Measurements from ENCODE around the gene SASH1.

SASH1 gene

GRCh38 chr6:148543540-148543939 is 200.9 kb downstream of the SASH1 start:
- TF ChIP-seq, protein P1, sequence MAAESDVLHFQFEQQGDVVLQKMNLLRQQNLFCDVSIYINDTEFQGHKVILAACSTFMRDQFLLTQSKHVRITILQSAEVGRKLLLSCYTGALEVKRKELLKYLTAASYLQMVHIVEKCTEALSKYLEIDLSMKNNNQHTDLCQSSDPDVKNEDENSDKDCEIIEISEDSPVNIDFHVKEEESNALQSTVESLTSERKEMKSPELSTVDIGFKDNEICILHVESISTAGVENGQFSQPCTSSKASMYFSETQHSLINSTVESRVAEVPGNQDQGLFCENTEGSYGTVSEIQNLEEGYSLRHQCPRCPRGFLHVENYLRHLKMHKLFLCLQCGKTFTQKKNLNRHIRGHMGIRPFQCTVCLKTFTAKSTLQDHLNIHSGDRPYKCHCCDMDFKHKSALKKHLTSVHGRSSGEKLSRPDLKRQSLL (tag by site-specific recombination; IDR thresholded peaks at IDR 0.05), result no peak
- TF ChIP-seq ZNF23 (tag by site-specific recombination; IDR thresholded peaks at IDR 0.05; ENCODE audit: borderline replicate concordance) (no peak), GLI2 (tag by site-specific recombination; IDR thresholded peaks at IDR 0.05; ENCODE audit: borderline replicate concordance, low read depth) (no peak), AEBP2 (tag by site-specific recombination; IDR thresholded peaks at IDR 0.05; ENCODE audit: borderline replicate concordance) (no peak), ZNF26 (tag by site-specific recombination; IDR thresholded peaks at IDR 0.05) (no peak)
- H3K27ac ChIP-seq (ENCODE audit: extremely low read depth, low read depth, low read length), result no peak overlapping the region
- H3K4me1 ChIP-seq (ENCODE audit: control insufficient read depth, insufficient read depth, low read length), result no peaks in the 10 kb centered on the region
- no peaks in the 10 kb centered on the region for H3K9me3 ChIP-seq (ENCODE audit: control insufficient read depth, insufficient read depth, low read depth, low read length)
- peaks cover 0 to 91% of the 10 kb centered on the region in 2 experiments; a peak in 2 of 3 replicates for H3K36me3 ChIP-seq (ENCODE audit: control insufficient read depth in 2 of 2, insufficient read depth in 1 of 2, low read length in 2 of 2)
- H3K4me3 ChIP-seq (ENCODE audit: low read depth, low read length), result no peak overlapping the region
- POLR2A ChIA-PET, result no interaction called here
- CTCF ChIA-PET, result interaction anchor here (0.5 to 1.3 kb wide), 3 partner anchors 16 to 892 kb away, joined by 3 to 7 read pairs (median 3); no protein-coding TSS in a partner anchor

DNA sequence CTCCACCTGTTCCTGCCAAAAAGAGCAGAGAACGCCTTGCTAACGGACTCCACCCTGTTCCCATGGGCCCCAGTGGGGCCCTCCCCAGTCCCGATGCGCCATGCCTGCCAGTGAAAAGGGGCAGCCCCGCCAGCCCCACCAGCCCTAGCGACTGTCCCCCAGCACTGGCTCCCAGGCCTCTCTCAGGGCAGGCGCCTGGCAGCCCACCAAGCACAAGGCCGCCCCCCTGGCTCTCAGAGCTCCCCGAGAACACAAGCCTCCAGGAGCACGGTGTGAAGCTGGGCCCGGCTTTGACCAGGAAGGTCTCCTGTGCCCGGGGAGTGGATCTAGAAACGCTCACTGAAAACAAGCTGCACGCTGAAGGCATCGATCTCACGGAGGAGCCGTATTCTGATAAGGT is 201.8 kb downstream of the SASH1 start:
- POLR2A ChIA-PET, result no interaction called here
- TF ChIP-seq ZXDB (tag by site-specific recombination; IDR thresholded peaks at IDR 0.05), result no peak
- no peak for TF ChIP-seq ZNF510 (tag by site-specific recombination; IDR thresholded peaks at IDR 0.05; ENCODE audit: insufficient replicate concordance)
- TF ChIP-seq ZNF596 (tag by site-specific recombination; IDR thresholded peaks at IDR 0.05), result no peak
- no peak for TF ChIP-seq ZNF776 (tag by site-specific recombination; IDR thresholded peaks at IDR 0.05; ENCODE audit: borderline replicate concordance)
- no peak for TF ChIP-seq ZNF521 (tag by site-specific recombination; IDR thresholded peaks at IDR 0.05)
- no peak for TF ChIP-seq ZNF610 (tag by site-specific recombination; IDR thresholded peaks at IDR 0.05; ENCODE audit: borderline replicate concordance)
- TF ChIP-seq ZNF623 (tag by site-specific recombination; IDR thresholded peaks at IDR 0.05), result no peak
- no peak for TF ChIP-seq HOXD13 (CRISPR knock-in tag; IDR thresholded peaks at IDR 0.05; ENCODE audit: borderline replicate concordance)
- TF ChIP-seq ZNF701 (tag by site-specific recombination; IDR thresholded peaks at IDR 0.05), result no peak
- TF ChIP-seq ZNF169 (tag by site-specific recombination; IDR thresholded peaks at IDR 0.05), result no peak
- Histone ChIP-seq H3K36me3 (ENCODE audit: control insufficient read depth in 2 of 2, insufficient read depth in 1 of 2, low read length in 2 of 2) (peaks cover 0 to 94% of the 10 kb centered on the region in 2 experiments; a peak in 2 of 3 replicates), H3K4me1 (ENCODE audit: control insufficient read depth, insufficient read depth, low read length) (no peaks in the 10 kb centered on the region), H3K27ac (ENCODE audit: extremely low read depth, low read depth, low read length) (no peak overlapping the region), H3K9me3 (ENCODE audit: control insufficient read depth, insufficient read depth, low read depth, low read length) (no peaks in the 10 kb centered on the region), H3K4me3 (ENCODE audit: low read depth, low read length) (no peak overlapping the region)
- CTCF ChIA-PET, result no interaction called here

DNA sequence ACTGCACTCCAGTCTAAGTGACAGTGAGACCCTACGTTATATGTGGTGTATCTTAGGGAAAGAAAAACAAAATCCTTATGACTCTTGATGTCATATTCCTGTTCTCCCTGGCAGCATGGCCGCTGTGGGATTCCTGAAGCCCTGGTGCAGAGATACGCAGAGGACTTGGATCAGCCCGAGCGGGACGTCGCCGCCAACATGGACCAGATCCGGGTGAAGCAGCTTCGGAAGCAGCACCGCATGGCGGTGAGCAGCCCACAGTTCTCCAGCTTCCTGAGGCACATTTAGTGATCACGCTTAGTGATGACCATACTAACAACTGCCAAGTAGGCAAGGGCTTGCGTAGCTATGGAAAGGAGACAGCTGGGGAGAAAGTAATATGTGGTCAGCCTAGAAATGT is 203.3 kb downstream of the SASH1 start:
- Histone ChIP-seq H3K4me3 (ENCODE audit: low read depth, low read length) (no peak overlapping the region), H3K27ac (ENCODE audit: extremely low read depth, low read depth, low read length) (no peak overlapping the region), H3K36me3 (ENCODE audit: control insufficient read depth in 2 of 2, insufficient read depth in 1 of 2, low read length in 2 of 2) (peaks cover 0 to 82% of the 10 kb centered on the region in 2 experiments; a peak in 2 of 3 replicates), H3K4me1 (ENCODE audit: control insufficient read depth, insufficient read depth, low read length) (no peaks in the 10 kb centered on the region), H3K9me3 (ENCODE audit: control insufficient read depth, insufficient read depth, low read depth, low read length) (no peaks in the 10 kb centered on the region)
- POLR2A ChIA-PET, result no interaction called here
- CTCF ChIA-PET, result interaction anchor here (1.0 to 1.6 kb wide), 2 partner anchors 13 to 14 kb away, joined by 3 to 4 read pairs; no protein-coding TSS in a partner anchor
- TF ChIP-seq OSR2 (tag by site-specific recombination; IDR thresholded peaks at IDR 0.05) (no peak), ZNF140 (tag by site-specific recombination; IDR thresholded peaks at IDR 0.05) (no peak), ZNF776 (tag by site-specific recombination; IDR thresholded peaks at IDR 0.05; ENCODE audit: borderline replicate concordance) (no peak), ZNF658 (tag by site-specific recombination; IDR thresholded peaks at IDR 0.05) (no peak), ZNF76 (tag by site-specific recombination; IDR thresholded peaks at IDR 0.05; ENCODE audit: borderline replicate concordance, low read depth) (no peak), ZNF623 (tag by site-specific recombination; IDR thresholded peaks at IDR 0.05) (no peak)
- TF ChIP-seq, protein P2, sequence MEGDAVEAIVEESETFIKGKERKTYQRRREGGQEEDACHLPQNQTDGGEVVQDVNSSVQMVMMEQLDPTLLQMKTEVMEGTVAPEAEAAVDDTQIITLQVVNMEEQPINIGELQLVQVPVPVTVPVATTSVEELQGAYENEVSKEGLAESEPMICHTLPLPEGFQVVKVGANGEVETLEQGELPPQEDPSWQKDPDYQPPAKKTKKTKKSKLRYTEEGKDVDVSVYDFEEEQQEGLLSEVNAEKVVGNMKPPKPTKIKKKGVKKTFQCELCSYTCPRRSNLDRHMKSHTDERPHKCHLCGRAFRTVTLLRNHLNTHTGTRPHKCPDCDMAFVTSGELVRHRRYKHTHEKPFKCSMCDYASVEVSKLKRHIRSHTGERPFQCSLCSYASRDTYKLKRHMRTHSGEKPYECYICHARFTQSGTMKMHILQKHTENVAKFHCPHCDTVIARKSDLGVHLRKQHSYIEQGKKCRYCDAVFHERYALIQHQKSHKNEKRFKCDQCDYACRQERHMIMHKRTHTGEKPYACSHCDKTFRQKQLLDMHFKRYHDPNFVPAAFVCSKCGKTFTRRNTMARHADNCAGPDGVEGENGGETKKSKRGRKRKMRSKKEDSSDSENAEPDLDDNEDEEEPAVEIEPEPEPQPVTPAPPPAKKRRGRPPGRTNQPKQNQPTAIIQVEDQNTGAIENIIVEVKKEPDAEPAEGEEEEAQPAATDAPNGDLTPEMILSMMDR (tag by site-specific recombination; IDR thresholded peaks at IDR 0.05), result no peak
- TF ChIP-seq, protein P3, sequence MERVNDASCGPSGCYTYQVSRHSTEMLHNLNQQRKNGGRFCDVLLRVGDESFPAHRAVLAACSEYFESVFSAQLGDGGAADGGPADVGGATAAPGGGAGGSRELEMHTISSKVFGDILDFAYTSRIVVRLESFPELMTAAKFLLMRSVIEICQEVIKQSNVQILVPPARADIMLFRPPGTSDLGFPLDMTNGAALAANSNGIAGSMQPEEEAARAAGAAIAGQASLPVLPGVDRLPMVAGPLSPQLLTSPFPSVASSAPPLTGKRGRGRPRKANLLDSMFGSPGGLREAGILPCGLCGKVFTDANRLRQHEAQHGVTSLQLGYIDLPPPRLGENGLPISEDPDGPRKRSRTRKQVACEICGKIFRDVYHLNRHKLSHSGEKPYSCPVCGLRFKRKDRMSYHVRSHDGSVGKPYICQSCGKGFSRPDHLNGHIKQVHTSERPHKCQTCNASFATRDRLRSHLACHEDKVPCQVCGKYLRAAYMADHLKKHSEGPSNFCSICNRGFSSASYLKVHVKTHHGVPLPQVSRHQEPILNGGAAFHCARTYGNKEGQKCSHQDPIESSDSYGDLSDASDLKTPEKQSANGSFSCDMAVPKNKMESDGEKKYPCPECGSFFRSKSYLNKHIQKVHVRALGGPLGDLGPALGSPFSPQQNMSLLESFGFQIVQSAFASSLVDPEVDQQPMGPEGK (tag by site-specific recombination; IDR thresholded peaks at IDR 0.05), result no peak
- TF ChIP-seq, protein P4, sequence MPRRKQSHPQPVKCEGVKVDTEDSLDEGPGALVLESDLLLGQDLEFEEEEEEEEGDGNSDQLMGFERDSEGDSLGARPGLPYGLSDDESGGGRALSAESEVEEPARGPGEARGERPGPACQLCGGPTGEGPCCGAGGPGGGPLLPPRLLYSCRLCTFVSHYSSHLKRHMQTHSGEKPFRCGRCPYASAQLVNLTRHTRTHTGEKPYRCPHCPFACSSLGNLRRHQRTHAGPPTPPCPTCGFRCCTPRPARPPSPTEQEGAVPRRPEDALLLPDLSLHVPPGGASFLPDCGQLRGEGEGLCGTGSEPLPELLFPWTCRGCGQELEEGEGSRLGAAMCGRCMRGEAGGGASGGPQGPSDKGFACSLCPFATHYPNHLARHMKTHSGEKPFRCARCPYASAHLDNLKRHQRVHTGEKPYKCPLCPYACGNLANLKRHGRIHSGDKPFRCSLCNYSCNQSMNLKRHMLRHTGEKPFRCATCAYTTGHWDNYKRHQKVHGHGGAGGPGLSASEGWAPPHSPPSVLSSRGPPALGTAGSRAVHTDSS (tag by site-specific recombination; IDR thresholded peaks at IDR 0.05), result no peak

Measured in HEK293 (cell line).